ENCODE results near the gene CDH5.
A peak's percentile ranks its signal among the peaks of the same experiment; 100 is the strongest.

The CDH5 gene

DNA sequence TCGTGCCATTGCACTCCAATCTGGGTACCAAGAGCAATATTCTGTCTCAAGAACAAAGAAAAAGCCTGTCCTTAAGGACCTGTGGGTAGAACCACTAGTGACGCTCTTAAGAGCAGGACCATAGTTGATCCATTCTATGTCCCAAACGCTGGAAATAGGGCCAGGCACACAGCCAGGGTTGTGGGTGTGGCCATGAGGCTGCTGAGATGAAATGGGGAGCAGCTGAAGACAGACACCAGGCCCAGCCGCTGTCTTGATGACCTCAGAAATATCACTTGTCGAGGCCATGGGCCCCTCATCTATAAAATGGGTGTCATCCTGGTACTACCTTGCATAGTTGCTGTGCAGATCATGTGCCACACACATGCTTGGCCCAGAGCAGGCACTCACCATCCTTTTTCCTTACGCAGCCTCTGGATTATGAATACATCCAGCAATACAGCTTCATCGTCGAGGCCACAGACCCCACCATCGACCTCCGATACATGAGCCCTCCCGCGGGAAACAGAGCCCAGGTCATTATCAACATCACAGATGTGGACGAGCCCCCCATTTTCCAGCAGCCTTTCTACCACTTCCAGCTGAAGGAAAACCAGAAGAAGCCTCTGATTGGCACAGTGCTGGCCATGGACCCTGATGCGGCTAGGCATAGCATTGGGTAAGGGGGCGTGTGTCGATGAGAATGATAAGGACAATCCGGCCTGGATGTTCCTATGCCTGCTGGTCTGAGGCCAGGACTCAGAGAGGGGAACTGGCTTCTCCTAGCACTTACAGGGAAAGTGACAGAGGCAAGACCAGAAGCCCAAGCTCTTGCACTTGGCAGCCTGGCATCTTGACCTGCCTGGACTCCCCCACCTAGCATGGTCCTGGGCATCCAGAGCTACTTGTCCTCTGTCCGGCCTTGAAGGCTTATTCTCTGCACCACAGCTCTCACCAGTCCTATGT, 25.5 kb downstream of the CDH5 start:
- no peak for DNase-seq (ENCODE audit: low read depth)

DNA sequence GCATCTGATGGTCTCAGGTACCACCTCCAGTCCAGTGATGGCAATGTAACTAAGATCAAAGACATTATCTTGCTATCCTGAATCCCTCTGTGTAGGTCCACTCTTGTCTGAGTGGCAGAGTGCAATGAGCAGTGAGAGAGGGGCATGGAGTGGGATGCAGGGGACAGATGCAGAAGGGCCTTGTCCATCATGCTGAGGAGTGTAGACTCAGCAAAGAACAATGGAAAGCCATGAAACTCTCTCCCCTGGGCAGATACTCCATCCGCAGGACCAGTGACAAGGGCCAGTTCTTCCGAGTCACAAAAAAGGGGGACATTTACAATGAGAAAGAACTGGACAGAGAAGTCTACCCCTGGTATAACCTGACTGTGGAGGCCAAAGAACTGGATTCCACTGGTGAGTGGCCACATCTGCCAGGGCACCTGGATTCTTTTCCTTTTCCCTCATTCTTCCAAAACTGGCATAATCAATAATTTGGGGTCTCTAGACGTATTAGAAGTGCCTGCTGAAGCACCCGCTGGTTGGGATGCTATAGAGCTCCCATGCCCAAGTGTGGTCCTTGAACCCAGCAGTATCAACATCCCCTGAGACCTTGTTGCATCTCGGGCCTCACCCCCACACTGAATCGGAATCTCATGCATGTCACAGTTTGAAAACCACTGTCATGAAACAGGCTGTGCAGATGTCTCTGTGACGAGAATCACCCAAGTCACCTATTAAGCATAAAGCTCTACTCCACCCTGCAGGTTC, 29.5 kb downstream of the CDH5 start:
- no peak for DNase-seq (ENCODE audit: low read depth)

DNA sequence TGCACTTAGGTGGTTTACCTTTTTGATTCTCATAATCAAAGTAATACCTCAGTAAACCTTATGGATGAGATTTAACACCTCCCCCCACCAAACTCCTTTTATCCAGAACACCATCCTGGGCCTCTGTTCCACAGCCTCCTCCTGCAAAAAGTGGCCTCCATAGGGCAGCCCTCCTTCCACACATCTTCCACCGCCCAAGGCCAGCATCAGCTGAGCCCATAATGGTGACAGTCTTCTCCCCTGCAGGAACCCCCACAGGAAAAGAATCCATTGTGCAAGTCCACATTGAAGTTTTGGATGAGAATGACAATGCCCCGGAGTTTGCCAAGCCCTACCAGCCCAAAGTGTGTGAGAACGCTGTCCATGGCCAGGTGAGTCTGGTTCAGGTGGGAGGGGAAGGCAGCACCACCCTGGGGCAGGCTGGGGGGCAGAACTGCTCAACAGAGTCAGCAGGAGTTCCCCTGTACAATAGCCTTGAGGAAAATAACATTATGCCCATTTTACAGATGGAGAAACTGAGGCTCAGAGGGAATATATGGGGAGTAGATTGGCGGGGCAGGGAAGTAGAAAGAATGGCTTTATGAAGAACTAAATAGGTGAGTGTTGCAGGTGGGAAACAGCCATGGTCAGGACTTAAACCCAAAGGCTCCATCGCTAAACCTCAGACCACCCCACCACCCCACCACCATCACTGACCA, 31.4 kb downstream of the CDH5 start:
- DNase-seq (ENCODE audit: low read depth) = no peak

DNA sequence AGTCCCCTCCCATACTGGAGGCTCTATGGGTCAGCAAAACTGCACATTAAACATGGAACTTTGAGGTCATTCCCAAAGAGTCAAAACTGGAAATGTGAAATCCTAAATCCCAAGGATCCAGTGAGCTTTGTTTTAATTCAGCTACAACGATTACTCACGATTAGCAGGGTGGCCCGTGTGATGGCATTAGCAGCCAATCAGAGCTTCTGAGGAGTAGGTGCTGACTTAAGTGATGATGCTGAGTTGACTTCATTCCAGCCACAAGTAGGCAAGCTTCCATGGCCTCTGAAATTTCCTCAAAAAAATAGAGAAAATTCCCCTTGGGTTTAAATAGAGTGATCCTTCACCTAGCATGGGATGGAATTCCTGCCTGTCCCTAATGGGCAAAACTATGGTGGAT, 32.5 kb downstream of the CDH5 start:
- no peak for DNase-seq (ENCODE audit: low read depth)

DNA sequence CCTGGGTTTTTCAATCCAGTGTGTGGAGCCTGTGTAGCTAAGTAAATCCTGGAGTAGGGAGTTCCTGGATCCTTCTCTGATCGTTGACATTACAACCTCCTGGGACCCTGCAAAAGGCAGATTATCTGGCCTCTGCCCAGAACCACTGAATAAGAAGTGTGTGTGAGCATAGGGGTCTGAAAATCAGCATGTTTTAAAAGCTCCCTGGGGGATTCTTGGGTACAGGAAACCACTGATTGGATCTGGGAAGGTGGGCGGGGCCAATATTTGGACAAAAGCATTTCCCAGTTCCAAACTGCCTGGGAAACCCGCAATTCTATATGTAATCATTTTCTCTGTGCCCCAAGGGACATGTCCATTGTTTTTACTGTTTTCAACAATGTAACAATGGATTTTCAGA, 33.4 kb downstream of the CDH5 start:
- DNase-seq (ENCODE audit: low read depth) = no peak

DNA sequence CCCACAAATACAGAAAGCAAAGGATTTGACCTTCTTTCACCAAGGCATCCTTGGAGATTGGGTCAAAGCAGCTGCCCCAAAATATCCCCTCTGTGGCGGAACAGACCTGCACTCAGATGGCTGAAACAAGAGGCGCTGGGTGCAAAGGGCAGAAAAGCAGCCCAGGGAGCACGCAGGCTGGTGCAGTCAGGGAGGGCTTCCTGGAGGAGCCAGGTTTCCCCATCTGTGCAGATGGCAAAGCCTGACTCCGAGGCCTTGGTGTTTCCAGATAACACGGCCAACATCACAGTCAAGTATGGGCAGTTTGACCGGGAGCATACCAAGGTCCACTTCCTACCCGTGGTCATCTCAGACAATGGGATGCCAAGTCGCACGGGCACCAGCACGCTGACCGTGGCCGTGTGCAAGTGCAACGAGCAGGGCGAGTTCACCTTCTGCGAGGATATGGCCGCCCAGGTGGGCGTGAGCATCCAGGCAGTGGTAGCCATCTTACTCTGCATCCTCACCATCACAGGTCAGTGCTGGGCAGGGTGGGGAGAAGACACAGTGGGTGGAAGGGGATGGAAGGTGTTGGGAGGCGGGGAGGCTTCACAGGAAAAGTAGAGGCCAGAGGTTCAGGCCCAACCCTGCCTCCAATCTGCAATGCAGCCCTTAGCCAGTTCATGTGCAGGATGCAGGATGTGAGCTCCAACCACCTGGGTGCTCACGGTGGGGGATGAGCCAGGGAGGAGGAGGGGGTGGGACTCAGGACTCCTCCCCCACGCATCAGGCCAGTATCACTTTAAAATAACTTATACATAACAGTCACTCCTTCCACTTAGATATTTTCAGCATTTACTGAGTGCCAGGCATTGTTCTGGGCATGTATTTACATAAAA, 34.3 kb downstream of the CDH5 start:
- no peak for DNase-seq (ENCODE audit: low read depth)

DNA sequence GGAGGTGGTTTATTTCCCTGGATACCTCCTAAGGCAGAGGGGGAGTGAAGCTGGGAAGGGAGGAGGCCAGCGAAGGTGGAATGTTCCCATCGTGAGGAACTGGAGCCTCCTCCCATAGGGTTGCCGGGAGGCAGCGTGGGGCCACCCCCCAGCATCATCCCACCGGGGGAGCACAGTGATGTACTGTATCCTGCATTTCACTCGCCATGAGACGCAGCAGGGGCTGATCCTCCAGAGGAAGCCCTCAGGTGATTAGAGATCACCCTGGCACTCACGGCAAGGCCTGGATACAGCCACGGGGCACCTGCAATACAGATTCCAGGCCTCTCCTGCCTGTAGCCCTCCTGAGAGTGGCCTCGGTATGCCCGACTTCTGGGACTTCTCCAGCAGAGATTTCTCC, 35.1 kb downstream of the CDH5 start:
- no peak for DNase-seq (ENCODE audit: low read depth)

DNA sequence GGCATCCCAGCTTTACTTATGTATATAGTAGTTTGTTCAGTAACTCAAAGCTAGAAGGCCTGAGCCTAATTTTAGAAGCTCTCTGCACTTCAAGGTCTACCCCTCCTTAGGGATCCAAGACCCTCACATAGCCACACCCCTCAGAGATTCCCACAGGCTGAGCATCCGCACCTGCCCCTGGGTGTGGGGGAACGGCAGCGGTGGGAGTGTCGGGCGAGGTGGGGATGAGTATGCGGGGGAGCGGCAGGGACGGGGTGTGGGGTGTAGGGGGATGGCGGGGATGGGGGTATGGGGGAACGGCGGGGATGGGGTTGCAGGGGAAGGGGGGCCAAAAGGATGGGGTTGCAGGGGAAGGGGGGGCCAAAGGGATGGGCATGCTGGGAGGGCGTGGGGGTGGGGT, 35.7 kb downstream of the CDH5 start:
- no peak for DNase-seq (ENCODE audit: low read depth)

DNA sequence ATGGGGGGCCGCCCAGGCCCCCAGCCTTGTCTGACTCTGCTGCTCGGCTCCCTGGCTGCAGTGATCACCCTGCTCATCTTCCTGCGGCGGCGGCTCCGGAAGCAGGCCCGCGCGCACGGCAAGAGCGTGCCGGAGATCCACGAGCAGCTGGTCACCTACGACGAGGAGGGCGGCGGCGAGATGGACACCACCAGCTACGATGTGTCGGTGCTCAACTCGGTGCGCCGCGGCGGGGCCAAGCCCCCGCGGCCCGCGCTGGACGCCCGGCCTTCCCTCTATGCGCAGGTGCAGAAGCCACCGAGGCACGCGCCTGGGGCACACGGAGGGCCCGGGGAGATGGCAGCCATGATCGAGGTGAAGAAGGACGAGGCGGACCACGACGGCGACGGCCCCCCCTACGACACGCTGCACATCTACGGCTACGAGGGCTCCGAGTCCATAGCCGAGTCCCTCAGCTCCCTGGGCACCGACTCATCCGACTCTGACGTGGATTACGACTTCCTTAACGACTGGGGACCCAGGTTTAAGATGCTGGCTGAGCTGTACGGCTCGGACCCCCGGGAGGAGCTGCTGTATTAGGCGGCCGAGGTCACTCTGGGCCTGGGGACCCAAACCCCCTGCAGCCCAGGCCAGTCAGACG, 36.2 kb downstream of the CDH5 start:
- no peak for DNase-seq (ENCODE audit: low read depth)

DNA sequence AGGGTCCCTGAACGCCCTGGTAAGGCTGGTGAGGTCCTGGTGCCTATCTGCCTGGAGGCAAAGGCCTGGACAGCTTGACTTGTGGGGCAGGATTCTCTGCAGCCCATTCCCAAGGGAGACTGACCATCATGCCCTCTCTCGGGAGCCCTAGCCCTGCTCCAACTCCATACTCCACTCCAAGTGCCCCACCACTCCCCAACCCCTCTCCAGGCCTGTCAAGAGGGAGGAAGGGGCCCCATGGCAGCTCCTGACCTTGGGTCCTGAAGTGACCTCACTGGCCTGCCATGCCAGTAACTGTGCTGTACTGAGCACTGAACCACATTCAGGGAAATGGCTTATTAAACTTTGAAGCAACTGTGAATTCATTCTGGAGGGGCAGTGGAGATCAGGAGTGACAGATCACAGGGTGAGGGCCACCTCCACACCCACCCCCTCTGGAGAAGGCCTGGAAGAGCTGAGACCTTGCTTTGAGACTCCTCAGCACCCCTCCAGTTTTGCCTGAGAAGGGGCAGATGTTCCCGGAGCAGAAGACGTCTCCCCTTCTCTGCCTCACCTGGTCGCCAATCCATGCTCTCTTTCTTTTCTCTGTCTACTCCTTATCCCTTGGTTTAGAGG, 37.1 kb downstream of the CDH5 start:
- DNase-seq (ENCODE audit: low read depth) = no peak

DNA sequence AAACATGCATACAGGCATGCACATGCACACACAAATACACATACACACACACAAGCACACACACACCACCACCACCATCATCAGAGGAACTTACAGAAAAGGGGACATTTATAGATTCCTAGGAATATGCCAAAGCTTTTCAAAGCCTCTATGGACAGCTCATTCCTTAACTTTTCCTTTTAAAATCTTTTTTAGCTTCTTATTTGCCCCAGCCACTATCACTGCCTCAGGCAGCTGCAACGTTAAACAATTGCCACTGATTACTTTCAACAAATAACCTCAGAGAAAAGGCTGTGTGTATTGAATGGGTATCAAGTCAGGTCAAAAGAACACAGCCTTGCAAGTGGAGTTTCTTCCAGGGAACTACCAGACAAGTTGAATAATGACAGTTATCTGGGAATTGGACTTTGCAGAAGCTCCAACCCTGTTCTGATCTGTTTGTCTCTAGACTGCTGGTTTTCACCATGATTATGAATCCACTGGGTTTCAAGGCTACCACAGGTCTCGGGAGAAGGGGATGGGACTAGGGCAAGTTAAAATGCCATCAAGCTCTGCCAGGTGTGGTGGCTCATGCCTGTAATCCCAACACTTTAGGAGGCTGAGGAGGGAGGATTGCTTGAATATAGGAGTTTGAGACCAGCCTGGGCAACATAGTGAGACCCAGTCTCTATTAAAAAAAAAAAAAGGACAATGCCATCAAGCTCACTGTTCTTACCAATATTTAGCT, 38.7 kb downstream of the CDH5 start:
- no peak for DNase-seq (ENCODE audit: low read depth)

DNA sequence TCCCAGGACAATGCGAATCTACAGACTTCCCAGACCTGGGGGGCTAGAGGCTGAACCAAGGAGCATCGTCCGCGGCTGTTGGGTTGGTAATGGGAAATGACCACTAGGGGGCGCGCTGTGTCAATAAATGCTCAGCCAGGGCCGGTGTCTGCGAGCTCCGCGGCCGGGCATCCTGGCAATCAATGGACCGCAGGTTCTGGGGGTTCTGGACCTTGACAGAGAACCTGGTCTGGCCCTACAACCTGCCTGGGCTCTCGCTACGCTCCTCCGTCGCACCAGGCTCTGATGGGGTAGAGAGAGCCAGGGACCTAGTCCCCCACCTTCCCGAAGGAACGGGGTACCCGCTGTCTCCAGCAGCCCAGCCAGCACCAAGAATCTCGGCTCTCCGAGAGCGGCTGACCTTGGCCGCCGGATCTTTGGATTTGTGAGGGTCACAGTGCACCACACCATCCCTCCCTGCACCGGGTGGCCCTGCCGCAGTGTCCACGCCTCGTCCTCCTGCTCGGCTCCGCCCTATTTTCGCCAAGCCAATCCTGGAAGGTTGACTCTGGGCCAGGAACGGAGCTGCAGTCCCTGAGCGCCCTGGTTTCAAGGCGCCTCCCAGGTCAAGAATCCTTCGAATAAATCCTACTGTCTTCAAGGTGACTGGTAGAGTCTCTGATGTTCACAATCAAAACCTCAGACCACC, 40.2 kb downstream of the CDH5 start:
- DNase-seq (ENCODE audit: low read depth) = peak; percentile 41

DNA sequence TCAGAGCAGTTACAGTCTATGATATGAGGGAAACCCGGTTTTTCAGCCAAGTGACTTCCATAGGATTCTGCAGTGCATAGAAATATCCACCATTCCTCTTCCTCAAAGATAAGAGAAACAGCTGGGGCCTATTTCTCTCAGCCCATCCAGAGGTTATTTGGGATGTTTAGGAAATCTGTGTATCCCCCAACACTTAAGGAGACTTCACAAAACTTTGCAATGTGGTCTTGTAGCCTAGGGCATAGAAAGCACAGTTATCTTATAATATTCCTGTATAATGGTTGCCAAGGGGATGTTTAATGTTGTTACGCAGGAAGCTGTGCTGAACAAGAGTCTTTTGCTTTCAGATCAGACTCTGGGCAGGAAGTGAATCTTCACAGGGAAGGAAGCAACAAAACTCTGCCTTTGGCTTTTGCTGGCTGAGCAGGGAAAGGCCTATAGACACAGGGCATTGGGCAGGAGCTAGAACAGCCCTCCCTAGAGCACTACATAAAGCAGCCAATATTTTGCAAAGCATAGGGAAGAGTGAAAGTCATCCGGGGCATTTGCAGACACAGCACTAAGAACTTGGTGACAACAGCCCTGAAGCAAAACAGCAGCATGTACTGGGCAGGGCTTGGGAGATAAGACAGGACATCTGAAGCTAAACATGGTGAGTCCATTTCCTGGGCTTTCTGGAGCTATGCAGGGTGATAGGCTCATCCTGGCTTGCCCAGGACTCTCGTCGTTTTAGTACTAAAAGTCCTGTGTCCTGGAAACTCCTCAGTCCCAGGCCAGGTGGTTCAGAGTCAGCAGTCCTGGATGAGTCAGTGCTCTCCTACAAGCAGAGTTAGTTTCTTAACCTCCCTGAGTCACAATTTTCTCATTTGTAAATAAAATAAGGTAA, 41.9 kb downstream of the CDH5 start:
- no peak for DNase-seq (ENCODE audit: low read depth)

DNA sequence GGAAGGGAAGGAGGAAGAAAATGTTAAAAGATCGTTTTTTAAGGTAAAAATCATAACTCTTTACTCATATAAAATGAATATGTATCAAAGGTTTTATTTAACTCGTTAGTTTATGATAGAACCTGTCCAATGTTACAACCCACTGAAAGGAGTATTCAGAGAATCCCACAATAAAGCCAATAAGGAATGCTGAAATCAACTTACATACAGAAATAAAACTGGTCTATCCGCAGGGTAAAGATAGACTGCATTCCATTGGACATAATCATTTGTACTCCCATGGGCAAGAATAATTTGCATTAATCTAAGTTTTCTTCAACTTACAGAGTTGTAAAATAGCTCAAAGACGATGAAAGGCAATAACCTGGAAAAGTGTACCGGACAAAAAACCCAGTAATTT, 42.7 kb downstream of the CDH5 start:
- DNase-seq (ENCODE audit: low read depth) = no peak

DNA sequence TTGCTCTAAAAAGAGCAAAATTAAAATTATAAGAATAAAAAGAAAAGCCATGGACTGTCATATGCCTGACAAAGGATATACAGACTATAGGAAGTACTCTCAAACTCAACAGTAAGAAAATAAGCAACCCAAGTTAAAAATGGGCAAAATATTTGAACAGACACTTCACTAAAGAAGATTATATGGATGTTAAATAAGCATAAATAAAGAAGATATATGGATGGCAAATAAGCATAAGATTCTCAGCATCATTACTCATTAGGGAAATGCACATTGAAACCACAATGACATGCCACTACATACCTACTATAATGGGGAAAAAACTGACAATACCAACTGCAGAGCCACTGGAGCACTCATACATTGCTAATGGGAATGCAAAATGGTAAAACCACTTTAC, 45.7 kb downstream of the CDH5 start:
- DNase-seq (ENCODE audit: low read depth) = no peak

DNA sequence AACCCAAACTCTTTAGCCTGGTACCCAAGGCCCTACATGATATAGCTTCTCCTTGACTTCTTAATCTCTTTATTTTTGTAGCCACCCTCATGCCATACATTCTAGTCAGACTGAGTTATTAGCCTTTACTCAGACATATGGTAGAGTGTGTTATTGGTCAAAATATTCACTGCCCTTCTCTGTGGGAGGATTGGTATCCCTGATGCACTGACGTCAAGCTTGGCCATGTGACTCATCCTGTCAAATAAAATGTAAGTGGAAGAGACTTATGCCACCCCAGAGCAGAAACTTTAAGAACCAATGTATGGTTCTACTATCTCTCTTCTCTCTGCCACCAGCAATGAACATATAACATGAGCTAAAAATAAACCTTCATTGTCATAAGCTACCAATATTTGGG, 48.4 kb downstream of the CDH5 start:
- DNase-seq (ENCODE audit: low read depth) = no peak

DNA sequence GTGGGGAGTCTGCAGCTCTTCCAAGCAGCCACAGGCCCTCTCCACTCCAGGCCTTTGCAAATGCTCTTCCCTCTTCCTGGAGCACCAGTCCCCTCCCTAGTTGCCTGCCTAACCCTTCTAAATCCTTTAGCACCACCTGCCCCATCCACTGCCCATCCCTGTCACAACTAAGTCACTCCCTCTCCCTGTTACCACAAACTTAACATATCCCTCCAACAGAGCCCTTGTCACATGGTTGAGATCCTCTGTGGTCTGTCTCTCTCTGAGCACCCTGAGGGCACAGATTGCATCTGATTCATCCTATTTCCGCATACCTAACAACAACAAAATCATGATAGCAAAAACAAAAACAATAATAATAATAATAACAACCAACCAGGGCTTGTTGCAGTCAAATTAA, 49.6 kb downstream of the CDH5 start:
- no peak for DNase-seq (ENCODE audit: low read depth)

DNA sequence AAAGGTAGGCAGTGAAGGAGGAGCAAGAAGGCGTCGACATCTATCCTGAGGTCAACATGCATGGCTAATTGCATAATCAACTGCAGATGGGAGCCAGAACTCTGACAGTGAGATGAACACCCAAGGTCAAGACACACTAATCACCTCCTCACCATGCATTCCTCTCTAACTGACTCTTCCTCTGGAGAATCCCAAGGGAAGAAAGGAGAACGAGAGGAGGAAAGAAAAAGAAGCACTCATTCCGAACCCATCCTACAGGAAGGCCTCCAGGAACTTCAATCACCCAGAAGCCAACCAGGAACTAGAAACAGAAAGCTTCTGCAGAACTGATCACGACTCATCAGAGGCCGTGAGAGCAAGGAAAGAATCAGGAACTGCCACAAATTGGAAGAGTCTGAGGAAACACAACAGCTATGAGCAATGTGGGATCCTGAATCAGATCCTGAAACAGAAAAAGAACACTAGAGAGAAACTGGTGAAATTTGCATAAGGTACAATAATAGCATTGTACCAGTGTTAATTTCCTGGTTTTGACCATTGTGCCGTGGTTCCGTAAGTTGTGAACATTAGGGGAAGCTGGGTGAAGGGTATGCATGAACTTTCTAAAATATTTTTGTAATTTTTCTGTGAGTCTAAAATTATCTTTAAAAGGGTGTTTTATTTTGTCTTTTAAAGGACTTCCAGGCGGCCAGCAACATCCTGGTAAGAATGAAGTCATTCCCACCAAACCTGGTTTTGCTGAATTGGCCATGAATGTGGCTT, 50.6 kb downstream of the CDH5 start:
- no peak for DNase-seq (ENCODE audit: low read depth)

Data from fibroblast of gingiva (primary cell).